Measurements from ENCODE around the gene PSG3.
A peak's percentile ranks its signal among the peaks of the same experiment; 100 is the strongest.
"Not testable (repeated sequence)": the region's sequence is repeated elsewhere in the genome, so short reads cannot be mapped to it uniquely, and the experiment has no call there.

PSG3 gene

DNA sequence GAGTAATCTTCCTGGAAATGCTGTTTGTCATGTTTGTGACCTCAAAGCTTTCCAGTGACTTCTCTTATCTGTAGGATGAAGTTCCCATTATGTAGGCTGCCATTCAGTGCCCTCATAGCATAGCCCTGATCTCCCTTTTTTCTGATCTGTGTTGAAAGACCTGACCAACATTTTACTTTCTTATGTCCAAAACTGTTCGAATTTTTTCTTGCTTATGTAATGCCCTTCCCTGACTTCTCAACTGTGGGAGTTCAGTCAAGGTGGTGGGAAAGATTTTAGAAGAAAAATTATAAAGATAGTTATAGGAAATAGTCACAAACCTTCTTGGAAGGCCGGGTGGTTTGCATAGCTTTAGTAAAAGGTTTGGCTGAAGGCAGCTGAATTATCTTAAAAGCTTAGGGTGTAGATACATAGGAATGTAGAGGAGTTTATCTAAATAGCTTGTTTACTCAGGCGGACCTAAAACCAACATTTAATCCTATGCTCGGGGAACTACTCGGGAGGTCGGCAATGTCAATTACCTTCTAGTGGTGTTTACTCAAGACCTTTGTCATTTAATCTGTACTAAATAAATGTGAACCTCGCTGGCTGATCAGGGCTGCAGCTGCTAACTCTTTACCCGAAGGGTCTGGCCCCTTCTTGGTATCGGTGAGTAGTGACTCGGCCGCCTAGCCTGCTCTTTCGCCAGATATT is 44.3 kb downstream of the PSG3 start:
- DNase-seq (ENCODE audit: low spot score), result no peak

DNA sequence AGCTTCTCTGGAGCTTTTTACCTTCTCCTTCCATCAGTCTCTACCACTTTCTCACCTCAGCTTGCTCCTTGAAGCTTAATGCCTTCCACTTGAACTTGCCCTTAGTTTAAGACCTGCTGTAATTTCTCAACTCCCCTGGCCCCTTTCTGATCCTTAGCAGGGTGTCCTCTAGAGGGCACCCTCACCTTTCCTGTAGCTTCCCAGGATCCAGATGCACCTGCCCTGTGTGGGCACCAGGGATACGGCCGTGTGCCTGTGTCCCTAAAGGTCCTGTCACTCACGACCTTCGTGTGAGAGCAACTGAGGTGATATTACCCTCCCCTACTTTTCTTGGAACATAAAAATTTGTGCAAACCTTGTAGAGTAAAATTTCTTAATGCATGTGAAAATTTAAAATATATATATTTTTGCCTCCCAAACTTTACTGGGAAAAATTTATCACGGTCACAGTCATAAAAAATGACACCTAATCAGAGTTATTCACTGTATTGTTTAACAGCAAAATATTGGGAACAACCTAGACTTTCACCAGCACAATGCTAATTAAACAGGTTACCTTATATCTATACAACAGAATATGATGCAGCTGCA is 46.4 kb downstream of the PSG3 start:
- DNase-seq (ENCODE audit: low spot score), result peak; percentile 33

DNA sequence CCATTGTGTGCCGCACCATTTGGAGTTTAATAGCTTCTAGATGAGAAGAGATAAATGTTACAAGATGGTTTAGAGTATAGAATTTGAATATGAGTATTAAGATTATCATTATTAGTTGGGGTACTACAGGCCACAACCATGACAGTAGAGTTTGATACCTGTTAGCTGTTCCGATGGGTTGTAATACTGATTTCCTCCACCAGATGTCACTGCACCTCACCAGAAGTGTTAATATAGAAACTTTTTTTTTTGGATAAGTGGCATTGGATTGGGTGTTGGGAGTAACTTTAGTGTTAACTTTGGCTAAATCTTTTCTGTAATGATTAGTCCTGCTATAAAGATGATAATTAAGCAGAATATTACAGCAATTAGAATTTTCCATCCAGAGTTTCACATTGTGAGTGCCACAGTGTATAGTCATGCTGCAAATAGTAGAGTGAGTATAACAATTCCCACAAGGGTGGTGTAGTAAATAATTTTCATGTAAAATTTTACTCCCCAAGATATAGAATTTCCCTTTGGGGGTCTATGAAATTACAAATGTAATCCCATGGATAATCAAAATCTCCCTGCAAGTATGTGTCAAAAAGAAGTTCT is 56.3 kb downstream of the PSG3 start:
- peak; percentile 56 for DNase-seq (ENCODE audit: low spot score)

DNA sequence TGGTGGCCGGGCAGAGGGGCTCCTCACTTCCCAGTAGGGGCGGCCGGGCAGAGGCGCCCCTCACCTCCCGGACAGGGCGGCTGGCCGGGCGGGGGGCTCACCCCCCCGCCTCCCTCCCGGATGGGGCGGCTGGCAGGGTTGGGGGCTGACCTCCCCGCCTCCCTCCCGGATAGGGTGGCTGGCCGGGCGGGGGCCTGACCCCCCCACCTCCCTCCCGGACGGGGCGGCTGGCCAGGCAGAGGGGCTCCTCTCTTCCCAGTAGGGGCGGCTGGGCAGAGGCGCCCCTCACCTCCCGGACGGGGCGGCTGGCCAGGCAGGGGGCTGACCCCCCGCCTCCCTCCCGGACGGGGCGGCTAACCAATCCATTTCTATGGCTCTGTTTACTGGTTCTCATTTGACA is 64.0 kb downstream of the PSG3 start:
- DNase-seq (ENCODE audit: low spot score), result not testable (repeated sequence)

DNA sequence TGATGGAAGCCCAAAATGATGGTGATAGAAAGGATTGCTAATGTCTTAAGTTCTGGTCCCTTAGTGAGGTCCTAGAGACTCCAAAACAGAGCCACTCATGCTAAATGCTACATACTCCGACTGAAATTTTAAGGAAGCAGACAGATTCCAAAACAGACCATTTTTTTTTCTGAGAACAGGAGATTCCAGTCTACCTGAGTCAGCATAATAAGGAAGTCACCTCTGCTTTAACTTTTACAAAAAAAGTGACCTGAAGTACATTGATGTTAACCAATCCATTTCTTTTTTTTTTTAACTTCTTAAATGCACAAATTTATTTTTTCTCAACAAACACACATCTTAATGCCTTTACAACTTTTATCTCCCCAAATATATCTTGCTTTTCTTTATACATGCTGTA is 65.7 kb downstream of the PSG3 start:
- DNase-seq (ENCODE audit: low spot score), result not testable (repeated sequence)

Measured in NAMALWA (cell line).